Lower leg skin (tissue), 4 donors: ENCODE measurements around the gene ANKRD17. TPM values are rescaled to one million over a fixed set of nuclear protein-coding genes. Genes with fewer than 3 reads are reported as not detected.

ENCODE experiments used
- DNase-seq, 2 donors: peaks; one replicate each; pipeline ENCODE4 v3.0.0-alpha.2; 2019; ENCODE audit warnings: low spot score in 2 of 2
- H3K4me3 ChIP-seq: fragments of 200-600 bp; sonication (generic); 2 replicates; pipeline ENCODE4 v1.5.1; 2017; ENCODE audit warnings: mild to moderate bottlenecking, low read depth; ENCODE audit not compliant: poor library complexity, severe bottlenecking
- POLR2A ChIP-seq, 2 donors: fragments of 450-650 bp; IDR thresholded peaks; one replicate each; pipeline ENCODE4 v1.6.1; 2016 to 2017; ENCODE audit warnings: antibody characterized with exemption in 2 of 2, mild to moderate bottlenecking in 1 of 2, moderate library complexity in 1 of 2
- WGBS, 2 donors: methylation state at CpG; one replicate each; pipeline ENCODE4 v1.1.5; 2018; 5-methylcytosine and 5-hydroxymethylcytosine counted together
- intact Hi-C: fragments of 100-400 bp; cut with DNase I; formaldehyde crosslinking; loops from one replicate; pipeline ENCODE4 v1.15.0; 2023; ENCODE audit warnings: low total_unique reads
- total RNA-seq, 4 donors: library from RNA; depleted of rRNA; stranded (reverse); fragments of >200 nt; gene quantifications; one replicate each; pipeline ENCODE4 v1.1.0, GENCODE V29; 2016
- TF ChIP-seq, protein P1 (sequence below), 3 donors: fragments of 450-650 bp; IDR thresholded peaks; one replicate each; pipeline ENCODE4 v1.5.1; 2016; ENCODE audit warnings: antibody characterized with exemption in 3 of 3, mild to moderate bottlenecking in 3 of 3, moderate library complexity in 2 of 3

ANKRD17 gene
- total RNA-seq, 4 donors from 2014 or later, result 48.0 to 64.1 (median 57.0) TPM

DNA sequence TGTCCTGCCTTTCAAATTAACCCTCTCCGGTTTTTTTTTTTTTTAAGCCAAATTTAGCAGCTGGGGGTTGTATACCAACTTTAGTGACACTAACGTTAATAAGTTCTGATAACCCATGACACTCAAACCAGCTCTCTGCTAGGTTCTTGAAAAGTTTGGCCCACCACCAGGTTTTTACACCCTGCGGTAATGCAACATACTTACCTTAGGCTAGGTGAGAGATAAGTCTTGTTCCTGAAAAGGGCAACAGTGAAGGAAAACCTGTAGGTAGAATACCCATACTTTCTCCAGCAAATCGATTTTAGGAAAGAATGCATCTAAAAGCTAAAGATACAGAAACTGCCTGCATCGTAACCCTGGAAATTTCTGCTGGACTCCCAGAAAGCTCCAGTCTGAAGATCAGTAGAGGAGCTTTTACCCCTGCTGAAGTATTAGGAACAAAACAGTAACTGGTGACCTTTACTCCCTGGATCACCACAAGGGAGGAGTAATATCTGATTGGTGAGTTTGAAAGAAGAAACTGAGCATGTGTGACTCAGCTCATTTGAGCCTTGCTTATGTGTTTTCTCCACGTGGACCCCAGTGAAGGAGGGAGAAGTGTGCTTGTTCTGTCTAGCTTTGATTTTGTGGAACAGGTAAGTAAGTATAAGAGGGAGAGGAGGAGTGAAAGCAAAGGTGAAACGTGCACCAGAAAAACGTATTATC, 154.6 kb downstream of the ANKRD17 start:
- WGBS, 2 donors, result 83 to 85% methylated on average over 8 of the region's 8 CpGs
- intact Hi-C loops, result no loop called here
- DNase-seq, result no peak
- no peak for TF ChIP-seq POLR2A (IDR thresholded peaks at IDR 0.05)
- TF ChIP-seq, protein P1, sequence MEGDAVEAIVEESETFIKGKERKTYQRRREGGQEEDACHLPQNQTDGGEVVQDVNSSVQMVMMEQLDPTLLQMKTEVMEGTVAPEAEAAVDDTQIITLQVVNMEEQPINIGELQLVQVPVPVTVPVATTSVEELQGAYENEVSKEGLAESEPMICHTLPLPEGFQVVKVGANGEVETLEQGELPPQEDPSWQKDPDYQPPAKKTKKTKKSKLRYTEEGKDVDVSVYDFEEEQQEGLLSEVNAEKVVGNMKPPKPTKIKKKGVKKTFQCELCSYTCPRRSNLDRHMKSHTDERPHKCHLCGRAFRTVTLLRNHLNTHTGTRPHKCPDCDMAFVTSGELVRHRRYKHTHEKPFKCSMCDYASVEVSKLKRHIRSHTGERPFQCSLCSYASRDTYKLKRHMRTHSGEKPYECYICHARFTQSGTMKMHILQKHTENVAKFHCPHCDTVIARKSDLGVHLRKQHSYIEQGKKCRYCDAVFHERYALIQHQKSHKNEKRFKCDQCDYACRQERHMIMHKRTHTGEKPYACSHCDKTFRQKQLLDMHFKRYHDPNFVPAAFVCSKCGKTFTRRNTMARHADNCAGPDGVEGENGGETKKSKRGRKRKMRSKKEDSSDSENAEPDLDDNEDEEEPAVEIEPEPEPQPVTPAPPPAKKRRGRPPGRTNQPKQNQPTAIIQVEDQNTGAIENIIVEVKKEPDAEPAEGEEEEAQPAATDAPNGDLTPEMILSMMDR (IDR thresholded peaks at IDR 0.05), result no peak
- H3K4me3 ChIP-seq, result no peak overlapping the region

DNA sequence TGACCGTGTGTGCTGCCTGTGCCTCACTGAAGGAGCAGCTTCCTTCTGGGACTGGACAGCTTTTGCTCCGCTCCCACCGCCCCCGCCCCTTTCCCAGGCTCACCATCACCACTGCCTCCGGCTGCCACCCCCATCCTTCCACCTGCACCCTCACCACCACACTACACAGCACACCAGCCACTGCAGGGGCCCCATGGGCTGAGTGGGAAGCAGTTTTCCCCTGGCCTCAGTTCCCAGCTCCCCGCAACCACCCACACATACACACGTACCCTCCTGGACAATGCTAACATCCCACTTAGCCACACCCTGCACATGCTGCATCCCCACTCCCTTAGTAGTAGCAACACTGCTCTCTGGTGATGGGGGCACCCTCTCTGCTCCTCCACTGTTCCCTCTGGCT, 159.5 kb downstream of the ANKRD17 start:
- no peak overlapping the region for H3K4me3 ChIP-seq
- TF ChIP-seq, protein P1 (IDR thresholded peaks at IDR 0.05), result no peak
- no peak for TF ChIP-seq POLR2A (IDR thresholded peaks at IDR 0.05)
- no peak for DNase-seq
- WGBS, 2 donors, result 73 to 88% methylated on average over 7 of the region's 7 CpGs
- intact Hi-C loops, result no loop called here

DNA sequence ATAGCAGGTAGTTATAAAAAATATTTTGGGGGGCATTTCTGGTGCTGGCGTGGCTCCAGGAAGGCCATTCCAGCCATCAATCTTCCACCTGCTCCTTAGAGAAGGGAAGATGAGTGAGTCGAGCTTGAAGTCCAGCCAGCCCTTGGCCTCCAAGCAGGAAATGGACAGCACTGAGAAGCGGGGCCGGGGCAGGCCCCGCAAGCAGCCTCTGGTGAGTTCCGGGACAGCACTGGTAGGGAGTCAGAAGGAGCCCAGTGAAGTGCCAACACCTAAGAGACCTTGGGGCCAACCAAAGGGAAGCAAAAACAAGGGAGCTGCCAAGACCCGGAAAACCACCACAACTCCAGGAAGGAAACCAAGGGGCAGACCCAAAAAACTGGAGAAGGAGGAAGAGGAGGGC, 159.9 kb downstream of the ANKRD17 start:
- no peak overlapping the region for H3K4me3 ChIP-seq
- WGBS, 2 donors, result 77 to 84% methylated on average over 7 of the region's 7 CpGs
- intact Hi-C loops, result no loop called here
- TF ChIP-seq, protein P1 (IDR thresholded peaks at IDR 0.05), result no peak
- TF ChIP-seq POLR2A (IDR thresholded peaks at IDR 0.05), result no peak
- DNase-seq, result no peak

DNA sequence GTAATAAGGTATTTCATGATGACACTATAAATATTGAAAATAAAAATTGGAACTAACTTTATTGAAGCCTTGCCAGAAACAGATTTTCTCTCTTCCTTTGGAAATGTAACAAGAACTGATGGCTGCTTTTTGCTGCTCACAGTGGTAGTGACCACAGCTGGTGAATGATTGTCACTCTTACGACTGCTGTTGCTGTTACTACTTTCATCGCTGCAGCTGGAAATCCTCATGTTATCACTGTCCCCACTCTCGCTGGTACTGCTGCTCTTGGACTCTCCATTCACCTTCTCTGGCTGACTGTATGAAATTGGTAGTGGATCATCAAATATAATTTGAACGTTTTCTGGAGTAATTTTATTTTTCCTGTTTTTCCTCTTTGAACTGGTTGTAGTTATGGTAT, 160.6 kb downstream of the ANKRD17 start:
- no peak for DNase-seq
- H3K4me3 ChIP-seq, result no peak overlapping the region
- 81 to 87% methylated on average over 4 of the region's 4 CpGs for WGBS, 2 donors
- TF ChIP-seq, protein P1 (IDR thresholded peaks at IDR 0.05), result no peak
- no peak for TF ChIP-seq POLR2A (IDR thresholded peaks at IDR 0.05)
- intact Hi-C loops, result no loop called here

DNA sequence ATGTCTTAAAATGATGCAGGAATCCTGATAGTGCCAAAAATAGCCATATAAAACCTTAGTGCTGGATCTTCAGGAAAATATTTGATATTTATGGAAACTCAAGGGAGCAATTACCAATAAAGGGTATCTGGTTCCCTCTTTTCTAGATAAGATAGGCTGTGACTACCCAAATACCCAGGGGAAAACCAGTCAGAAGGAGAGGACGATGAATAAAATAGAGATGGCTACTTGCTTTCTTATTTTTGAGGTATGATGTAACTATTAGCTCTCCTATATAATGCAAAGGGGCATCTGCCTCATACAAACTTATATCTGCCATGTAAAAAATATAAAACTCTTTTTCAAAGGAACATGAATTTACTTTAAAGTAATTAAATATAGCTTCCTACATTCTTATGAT, 165.7 kb downstream of the ANKRD17 start:
- no peak overlapping the region for H3K4me3 ChIP-seq
- TF ChIP-seq, protein P1 (IDR thresholded peaks at IDR 0.05), result no peak
- TF ChIP-seq POLR2A (IDR thresholded peaks at IDR 0.05), result no peak
- intact Hi-C loops, result no loop called here
- WGBS, 2 donors, result 86 to 88% methylated on average over 1 of the region's 1 CpG
- DNase-seq, result no peak

DNA sequence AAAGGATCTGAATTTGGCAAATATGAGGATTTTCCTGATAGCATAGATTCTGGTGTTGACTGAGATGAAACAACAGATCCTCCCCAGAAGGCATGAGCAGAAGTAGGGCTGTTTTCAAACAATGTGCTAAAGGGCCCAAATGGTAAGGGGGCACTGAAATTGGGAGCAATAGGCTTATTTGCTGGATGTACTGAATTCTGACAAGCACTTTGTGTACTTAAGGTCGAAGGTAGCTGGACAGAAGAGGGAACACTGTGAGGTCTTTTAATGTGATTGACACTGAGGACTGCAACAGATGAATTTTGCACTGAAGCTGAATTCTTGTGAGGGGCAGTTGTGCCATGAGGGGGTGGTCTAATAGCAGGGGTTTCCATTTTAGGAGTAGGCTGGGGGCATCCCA, 167.9 kb downstream of the ANKRD17 start:
- no peak for DNase-seq
- 91 to 100% methylated on average over 1 of the region's 1 CpG for WGBS, 2 donors
- intact Hi-C loops, result no loop called here
- TF ChIP-seq POLR2A (IDR thresholded peaks at IDR 0.05), result no peak
- TF ChIP-seq, protein P1 (IDR thresholded peaks at IDR 0.05), result no peak
- H3K4me3 ChIP-seq, result no peak overlapping the region
